ENCODE measurements around the gene MECP2.

- TF ChIP-seq EZH2phosphoT487 (conservative IDR thresholded peaks at IDR 0.05; ENCODE audit: low read length) (no peak), CTCF (IDR thresholded peaks at IDR 0.05; ENCODE audit: insufficient read depth, low read length, poor library complexity, severe bottlenecking) (no peak)
These were observed 41.3 kb upstream of the MECP2 start for GRCh38 chrX:154138857-154139256.
